Stimulated activated memory B cell treated with anti-CD40 and anti-IgM and Interleukin-4, amounts not matched to agents 10 μg/mL and 1 μg/mL and 100 μg/mL, for 72 hours (primary cell): ENCODE results near the gene OST4.
"Not testable (repeated sequence)": the region's sequence is repeated elsewhere in the genome, so short reads cannot be mapped to it uniquely, and the experiment has no call there.

Experiments used
- ATAC-seq: fragments of 150-1000 bp; cut with Tn5 transposase; 2 replicates; pipeline ENCODE4 v1.10.0; 2021
- H3K27ac Mint-ChIP-seq: one replicate; pipeline ENCODE4 v1.8.0; 2022; ENCODE audit warnings: mild to moderate bottlenecking, mixed read lengths
- H3K27me3 Mint-ChIP-seq: one replicate; pipeline ENCODE4 v1.8.0; 2022; ENCODE audit warnings: mixed read lengths
- H3K36me3 Mint-ChIP-seq: one replicate; pipeline ENCODE4 v1.8.0; 2022; ENCODE audit warnings: mixed read lengths
- H3K4me1 Mint-ChIP-seq: one replicate; pipeline ENCODE4 v1.8.0; 2022; ENCODE audit warnings: mixed read lengths
- H3K4me3 Mint-ChIP-seq: one replicate; pipeline ENCODE4 v1.8.0; 2022; ENCODE audit warnings: mild to moderate bottlenecking, moderate library complexity, mixed read lengths
- H3K9me3 Mint-ChIP-seq: one replicate; pipeline ENCODE4 v1.8.0; 2022; ENCODE audit warnings: mixed read lengths

The OST4 gene

DNA sequence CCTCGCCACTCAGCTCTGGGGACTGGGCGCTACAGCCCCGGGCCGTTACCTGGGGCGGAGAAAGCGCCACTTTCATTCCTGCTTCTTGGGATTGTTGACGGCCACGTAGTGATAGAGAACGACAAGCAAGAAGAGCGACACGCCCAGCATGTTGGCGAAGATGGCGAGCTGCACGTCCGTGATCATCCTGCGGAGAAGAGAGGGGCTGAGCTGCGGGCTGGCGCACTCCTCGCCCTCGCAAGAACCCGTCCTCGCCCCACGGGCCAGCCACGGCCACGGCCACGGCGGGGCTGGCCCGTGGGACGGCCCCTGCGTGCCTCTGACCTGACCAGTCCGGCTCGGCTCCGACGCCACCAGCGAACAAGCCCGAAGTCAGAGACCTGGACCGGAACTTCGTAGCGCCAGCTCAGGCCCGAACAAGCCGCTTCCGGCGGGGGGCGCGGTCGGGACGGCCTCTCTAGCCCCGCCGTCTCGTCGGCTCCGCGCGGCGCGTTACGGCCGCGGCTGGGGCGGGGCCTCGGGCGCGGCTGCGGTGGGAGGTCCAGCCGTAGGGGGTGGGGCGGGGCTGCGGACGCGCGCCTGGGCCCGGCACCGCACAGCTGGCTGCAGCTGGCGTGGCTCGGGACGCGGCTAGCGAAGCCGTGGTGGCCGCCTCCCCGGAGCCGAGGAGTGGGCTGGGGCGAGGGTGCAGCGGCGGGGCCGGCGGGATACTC lies at the start of gene OST4:
Gene OST4 (minus strand): TSS at position 378 of the 713 bp plus-strand sequence.
- peaks cover 65% of the 10 kb centered on the region for H3K4me1 Mint-ChIP-seq
- peak; percentile 98 for ATAC-seq
- H3K9me3 Mint-ChIP-seq = peaks cover 2% of the 10 kb centered on the region
- H3K27me3 Mint-ChIP-seq = no peaks in the 10 kb centered on the region
- H3K27ac Mint-ChIP-seq = peak within 1 kb of the TSS; percentile 81
- peak within 1 kb of the TSS; percentile 89 for H3K4me3 Mint-ChIP-seq
- H3K36me3 Mint-ChIP-seq = peaks cover 24% of the 10 kb centered on the region

DNA sequence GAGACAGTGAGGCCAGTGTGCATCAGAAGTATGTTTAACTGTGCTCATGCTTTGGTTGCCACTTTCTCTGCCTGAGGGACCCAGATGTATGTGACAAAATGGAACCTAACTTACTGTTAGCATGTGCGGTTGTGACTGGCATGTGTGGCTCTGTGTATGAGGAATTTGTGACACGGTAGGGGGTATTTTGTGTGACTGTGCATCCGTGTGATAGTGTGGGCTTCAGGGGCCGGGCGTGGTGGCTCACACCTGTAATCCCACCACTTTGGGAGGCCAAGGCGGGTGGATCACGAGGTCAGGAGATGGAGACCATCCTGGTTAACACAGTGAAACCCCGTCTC lies 47.8 kb upstream of the OST4 start:
- not testable (repeated sequence) for H3K27ac Mint-ChIP-seq

DNA sequence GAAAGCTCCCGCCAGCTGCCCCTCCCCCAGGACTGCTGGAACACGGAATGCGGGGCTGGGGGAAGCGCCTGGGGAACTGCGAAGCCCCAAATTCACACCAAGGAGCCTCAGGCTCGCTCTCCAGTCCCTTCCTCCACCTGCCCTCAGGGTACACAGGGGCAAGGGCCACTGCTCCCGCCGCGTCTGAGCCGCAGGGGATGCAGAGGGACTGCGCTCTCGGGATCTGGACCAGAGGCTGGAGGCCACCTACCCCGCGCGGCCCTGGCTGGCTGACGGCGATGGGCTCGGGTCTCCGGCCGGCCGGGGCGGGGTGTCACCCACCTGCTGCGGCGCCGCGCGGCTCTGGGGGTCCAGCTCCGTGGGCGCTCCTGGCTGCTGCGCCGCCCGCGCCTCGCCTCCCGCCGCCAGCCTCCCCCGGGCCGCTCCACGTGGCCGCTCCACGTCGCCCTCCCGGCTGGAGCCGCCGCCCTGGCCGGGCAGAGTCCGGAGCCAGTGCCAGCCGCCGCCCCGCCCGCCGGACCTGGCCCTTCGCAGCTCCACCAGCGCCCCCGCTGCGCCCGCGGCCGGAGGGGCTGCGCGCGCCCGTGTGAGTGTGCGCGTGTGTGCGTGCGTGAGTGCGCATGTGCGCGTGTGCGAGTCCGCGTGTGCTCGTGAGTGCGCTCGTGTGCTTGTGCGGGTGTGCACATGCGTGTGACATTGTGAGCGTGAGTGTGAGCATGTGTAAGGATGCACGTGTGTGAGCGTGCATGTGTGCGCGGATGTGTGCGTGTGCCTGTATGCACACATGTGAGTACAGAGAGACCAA lies 47.3 kb upstream of the OST4 start, which contains the start of gene CGREF1:
Gene CGREF1 (minus strand): TSS at position 604 of the 805 bp plus-strand sequence. CDS start 14,762 bp downstream, outside the sequence.
- no peak within 1 kb of the TSS for H3K27ac Mint-ChIP-seq

More for the DNA sequence above, 47.8 kb upstream of the OST4 start:
- ATAC-seq, H3K36me3 Mint-ChIP-seq, H3K9me3 Mint-ChIP-seq: not testable (repeated sequence)
- Mint-ChIP-seq H3K4me1 (peaks cover 25% of the 10 kb centered on the region), H3K4me3 (peak overlapping the region; percentile 70), H3K27me3 (peaks cover 40% of the 10 kb centered on the region)

DNA sequence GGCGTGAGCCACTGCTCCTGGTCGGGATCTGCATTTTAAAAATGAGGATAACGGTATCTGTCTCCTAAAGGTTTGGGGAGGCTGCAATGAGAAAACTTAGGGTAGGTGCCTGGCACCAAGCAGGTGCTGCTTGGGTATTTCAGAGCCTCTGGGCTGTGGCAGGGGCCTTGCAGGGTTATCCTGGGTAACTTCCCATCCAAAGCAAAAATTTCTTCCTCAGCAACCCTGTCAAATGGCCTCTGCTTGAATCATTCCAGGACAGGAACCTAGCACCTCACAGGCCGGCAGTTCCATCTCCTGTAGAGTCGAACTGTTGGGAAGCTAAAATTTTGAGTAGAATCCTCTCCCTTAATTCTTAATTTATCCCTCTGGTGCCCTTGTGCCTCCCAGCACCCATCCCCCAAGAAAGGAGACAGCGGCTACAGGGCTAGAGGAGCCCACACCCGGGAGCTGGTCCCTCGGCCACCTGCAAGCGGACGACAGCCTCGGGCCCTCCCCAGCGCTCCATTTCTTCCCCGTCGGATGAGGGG lies 46.6 kb upstream of the OST4 start:
- ATAC-seq = no peak
- H3K27ac Mint-ChIP-seq = no peak overlapping the region
- no peaks in the 10 kb centered on the region for H3K9me3 Mint-ChIP-seq
- no peaks in the 10 kb centered on the region for H3K36me3 Mint-ChIP-seq
- H3K4me3 Mint-ChIP-seq = peak overlapping the region; percentile 42
- H3K27me3 Mint-ChIP-seq = peaks cover 40% of the 10 kb centered on the region
- H3K4me1 Mint-ChIP-seq = peaks cover 15% of the 10 kb centered on the region

More for the DNA sequence above, 47.3 kb upstream of the OST4 start, which contains the start of gene CGREF1:
- ATAC-seq = no peak
- Mint-ChIP-seq H3K9me3 (no peaks in the 10 kb centered on the region), H3K4me1 (peaks cover 20% of the 10 kb centered on the region), H3K4me3 (peak within 1 kb of the TSS; percentile 70), H3K36me3 (no peaks in the 10 kb centered on the region), H3K27me3 (peaks cover 40% of the 10 kb centered on the region)

DNA sequence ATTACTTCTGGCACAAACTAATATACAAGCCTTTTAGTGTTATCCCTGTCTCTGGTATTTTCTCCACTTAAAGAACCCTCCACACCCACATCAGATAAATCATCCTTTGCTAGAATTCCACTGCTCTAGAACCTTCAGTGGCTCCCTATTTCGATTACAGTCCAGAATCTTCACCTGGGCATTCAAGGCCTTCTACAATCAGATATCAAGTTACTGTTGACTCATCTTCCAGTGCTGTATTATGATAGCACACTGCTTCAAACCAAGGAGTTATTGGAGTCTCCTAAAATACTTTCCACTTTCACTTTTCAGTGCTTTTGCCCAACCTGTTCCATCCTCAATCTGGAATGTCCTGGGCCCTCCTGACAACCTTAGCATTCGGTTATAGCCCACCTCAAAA lies 44.1 kb upstream of the OST4 start:
- ATAC-seq = no peak
- Mint-ChIP-seq H3K27ac (no peak overlapping the region), H3K27me3 (peaks cover 40% of the 10 kb centered on the region), H3K36me3 (no peaks in the 10 kb centered on the region), H3K9me3 (no peaks in the 10 kb centered on the region), H3K4me1 (peaks cover 10% of the 10 kb centered on the region), H3K4me3 (no peak overlapping the region)

DNA sequence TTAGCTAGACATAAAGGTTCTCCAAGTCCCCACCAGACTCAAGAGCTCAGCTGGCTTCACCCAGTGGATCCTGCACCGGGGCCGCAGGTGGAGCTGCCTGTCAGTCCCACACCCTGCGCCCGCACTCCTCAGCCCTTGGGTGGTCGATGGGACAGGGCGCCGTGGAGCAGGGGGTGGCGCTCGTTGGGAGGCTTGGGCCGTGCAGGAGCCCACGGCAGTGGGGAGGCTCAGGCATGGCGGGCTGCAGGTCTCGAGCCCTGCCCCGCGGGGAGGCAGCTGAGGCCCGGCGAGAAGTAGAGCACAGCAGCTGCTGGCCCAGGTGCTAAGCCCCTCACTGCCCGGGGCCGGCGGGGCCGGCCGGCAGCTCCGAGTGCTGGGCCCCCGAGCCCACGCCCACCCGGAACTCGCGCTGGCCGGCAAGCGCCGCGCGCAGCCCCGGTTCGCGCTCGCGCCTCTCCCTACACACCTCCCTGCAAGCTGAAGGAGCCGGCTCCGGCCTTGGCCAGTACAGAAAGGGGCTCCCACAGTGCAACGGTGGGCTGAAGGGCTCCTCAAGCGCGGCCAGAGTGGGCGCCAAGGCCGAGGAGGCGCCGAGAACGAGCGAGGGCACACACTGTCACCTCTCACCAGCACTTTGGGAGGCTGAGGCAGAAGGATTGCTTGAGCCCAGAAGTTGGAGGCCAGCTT lies 40.1 kb upstream of the OST4 start:
- not testable (repeated sequence) for H3K9me3 Mint-ChIP-seq, H3K4me1 Mint-ChIP-seq, ATAC-seq, H3K27ac Mint-ChIP-seq, H3K36me3 Mint-ChIP-seq, H3K27me3 Mint-ChIP-seq, H3K4me3 Mint-ChIP-seq

DNA sequence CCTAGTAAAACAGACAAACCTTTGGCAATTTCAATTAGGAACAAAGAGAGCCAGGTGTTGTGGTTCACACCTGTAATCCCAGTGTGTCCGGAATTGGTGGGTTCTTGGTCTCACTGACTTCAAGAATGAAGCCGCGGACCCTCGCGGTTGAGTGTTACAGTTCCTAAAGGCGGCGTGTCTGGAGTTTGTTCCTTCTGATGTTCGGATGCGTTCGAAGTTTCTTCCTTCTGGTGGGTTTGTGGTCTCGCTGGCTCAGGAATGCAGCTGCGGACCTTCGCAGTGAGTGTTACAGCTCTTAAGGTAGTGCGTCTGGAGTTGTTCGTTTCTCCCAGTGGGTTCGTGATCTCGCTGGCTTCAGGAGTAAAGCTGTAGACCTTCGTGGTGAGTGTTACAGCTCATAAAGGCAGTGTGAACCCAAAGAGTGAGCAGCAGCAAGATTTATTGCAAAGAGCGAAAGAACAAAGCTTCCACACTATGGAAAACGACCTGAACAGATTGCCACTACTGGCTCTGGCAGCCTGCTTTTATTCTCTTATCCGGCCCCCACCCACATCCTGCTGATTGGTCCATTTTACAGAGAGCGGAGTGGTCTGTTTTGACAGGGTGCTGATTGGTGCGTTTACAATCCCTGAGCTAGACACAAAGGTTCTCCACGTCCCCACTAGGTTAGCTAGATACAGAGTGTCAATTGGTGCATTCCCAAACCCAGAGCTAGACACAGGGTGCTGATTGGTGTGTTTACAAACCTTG lies 39.3 kb upstream of the OST4 start:
- not testable (repeated sequence) for H3K4me3 Mint-ChIP-seq, ATAC-seq, H3K27ac Mint-ChIP-seq, H3K27me3 Mint-ChIP-seq, H3K36me3 Mint-ChIP-seq, H3K4me1 Mint-ChIP-seq, H3K9me3 Mint-ChIP-seq

DNA sequence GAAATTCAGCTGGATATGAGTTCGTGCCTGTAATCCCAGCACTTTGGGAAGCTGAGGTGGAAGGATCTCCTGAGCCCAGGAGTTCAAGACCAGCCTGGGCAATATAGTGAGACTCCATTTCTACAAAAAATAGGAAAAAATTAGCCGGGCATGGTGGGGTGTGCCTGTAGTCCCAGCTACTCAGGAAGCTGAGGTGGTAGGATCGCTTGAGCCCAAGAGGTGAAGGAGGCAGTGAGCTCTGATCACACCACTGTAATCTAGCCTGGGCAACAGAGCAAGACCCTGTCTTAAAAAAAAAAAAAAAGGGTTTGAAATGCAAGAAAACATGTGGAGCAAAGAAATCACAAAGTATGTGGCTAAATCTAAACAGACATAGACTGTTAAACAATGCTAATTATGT lies 37.6 kb upstream of the OST4 start:
- Mint-ChIP-seq H3K9me3 (no peaks in the 10 kb centered on the region), H3K4me1 (no peaks in the 10 kb centered on the region), H3K27me3 (peaks cover 16% of the 10 kb centered on the region), H3K4me3 (no peak overlapping the region), H3K27ac (no peak overlapping the region), H3K36me3 (no peaks in the 10 kb centered on the region)
- no peak for ATAC-seq

DNA sequence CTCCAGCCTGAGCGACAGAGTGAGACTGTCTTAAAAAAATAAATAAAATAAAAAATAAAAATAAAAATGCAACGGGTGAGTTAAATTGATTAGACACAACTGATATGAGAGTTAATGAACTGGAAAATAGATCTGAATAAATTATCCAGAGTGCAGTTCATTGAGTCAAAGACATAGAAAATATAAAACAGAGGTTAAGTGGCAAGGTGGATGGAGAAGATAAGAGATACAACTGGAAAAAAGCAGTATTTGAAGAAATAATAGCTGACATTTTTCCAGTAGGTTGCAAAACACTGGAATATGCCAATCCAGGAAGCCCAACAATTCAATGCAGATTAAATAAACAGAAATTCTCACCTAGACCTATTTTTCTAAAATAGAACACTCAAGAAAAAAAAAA lies 36.8 kb upstream of the OST4 start:
- Mint-ChIP-seq H3K4me1 (no peaks in the 10 kb centered on the region), H3K9me3 (no peaks in the 10 kb centered on the region), H3K27me3 (peaks cover 20% of the 10 kb centered on the region), H3K36me3 (no peaks in the 10 kb centered on the region), H3K4me3 (no peak overlapping the region), H3K27ac (no peak overlapping the region)
- ATAC-seq = no peak

DNA sequence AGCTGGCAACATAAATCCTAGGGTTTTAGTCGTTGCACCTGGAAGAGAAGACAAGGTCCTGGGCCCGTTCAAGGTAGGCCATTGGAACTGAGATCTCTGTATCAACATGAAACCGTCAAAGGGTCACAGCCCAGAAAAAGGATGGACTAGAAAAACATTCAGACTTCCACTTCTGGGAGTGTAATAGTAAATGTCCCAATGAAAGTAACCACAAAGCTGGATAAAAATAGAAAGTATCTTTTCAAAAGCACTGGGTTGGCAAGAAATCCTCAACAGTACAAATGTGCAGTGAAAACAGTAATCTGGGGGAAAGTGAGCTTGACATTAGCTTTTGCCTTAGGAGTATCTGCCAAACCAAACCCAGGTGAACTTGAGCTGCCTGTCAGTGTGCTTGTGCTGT lies 34.5 kb upstream of the OST4 start:
- H3K4me3 Mint-ChIP-seq = no peak overlapping the region
- no peak overlapping the region for H3K27ac Mint-ChIP-seq
- ATAC-seq = no peak
- no peaks in the 10 kb centered on the region for H3K36me3 Mint-ChIP-seq
- no peaks in the 10 kb centered on the region for H3K9me3 Mint-ChIP-seq
- H3K27me3 Mint-ChIP-seq = peaks cover 20% of the 10 kb centered on the region
- H3K4me1 Mint-ChIP-seq = no peaks in the 10 kb centered on the region

DNA sequence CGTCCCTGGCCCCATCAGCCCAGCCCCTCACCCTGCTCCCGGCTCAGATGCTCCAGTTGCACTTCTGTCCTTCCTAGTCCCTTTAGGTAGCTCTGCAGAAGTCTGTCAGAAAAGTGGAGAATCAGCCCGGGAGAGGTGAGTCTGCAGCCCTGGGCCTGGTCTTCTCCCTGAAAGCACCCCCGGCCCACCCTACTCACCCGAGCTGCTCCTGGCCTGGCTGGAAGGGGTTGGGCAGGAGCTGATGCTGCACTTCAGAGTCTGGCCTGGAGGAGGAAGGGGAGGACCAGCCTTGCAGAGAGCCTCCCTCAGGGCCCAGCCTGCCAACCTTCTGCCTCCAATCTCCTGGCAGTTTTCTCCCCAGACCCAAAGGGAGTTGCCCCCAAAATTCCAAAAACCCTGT lies 30.9 kb upstream of the OST4 start:
- no peak for ATAC-seq
- Mint-ChIP-seq H3K9me3 (no peaks in the 10 kb centered on the region), H3K36me3 (no peaks in the 10 kb centered on the region), H3K4me1 (peaks cover 4% of the 10 kb centered on the region), H3K27me3 (peaks cover 20% of the 10 kb centered on the region), H3K4me3 (no peak overlapping the region), H3K27ac (no peak overlapping the region)

DNA sequence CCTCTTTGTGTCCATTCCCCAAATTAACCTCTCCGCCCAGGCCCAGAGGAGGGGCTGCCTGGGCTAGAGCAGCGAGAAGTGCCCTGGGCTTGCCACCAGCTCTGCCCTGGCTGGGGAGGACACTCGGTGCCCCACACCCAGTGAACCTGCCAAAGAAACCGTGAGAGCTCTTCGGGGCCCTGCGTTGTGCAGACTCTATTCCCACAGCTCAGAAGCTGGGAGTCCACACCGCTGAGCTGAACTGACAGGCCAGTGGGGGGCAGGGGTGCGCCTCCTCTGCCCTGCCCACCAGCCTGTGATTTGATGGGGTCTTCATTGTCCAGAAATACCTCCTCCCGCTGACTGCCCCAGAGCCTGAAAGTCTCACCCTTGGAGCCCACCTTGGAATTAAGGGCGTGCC lies 28.6 kb upstream of the OST4 start:
- peaks cover 14% of the 10 kb centered on the region for H3K27me3 Mint-ChIP-seq
- peaks cover 21% of the 10 kb centered on the region for H3K4me1 Mint-ChIP-seq
- H3K9me3 Mint-ChIP-seq = no peaks in the 10 kb centered on the region
- no peak for ATAC-seq
- H3K36me3 Mint-ChIP-seq = no peaks in the 10 kb centered on the region
- H3K4me3 Mint-ChIP-seq = no peak overlapping the region
- H3K27ac Mint-ChIP-seq = no peak overlapping the region

DNA sequence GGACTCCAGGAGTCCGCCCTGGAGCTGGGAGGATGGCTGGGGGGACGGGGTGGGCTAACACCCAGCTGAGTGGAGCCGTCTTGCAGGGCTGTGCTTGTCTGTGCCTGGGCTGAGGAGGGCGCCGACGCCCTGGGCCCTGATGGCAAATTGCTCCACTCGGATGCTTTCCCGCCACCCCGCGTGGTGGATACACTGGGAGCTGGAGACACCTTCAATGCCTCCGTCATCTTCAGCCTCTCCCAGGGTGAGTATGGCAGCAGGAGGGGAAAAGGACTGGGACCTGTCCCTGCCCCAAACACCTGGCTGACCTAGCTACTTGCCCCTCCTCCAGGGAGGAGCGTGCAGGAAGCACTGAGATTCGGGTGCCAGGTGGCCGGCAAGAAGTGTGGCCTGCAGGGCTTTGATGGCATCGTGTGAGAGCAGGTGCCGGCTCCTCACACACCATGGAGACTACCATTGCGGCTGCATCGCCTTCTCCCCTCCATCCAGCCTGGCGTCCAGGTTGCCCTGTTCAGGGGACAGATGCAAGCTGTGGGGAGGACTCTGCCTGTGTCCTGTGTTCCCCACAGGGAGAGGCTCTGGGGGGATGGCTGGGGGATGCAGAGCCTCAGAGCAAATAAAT lies 28.0 kb upstream of the OST4 start:
- Mint-ChIP-seq H3K27ac (no peak overlapping the region), H3K27me3 (peaks cover 8% of the 10 kb centered on the region), H3K9me3 (no peaks in the 10 kb centered on the region), H3K36me3 (no peaks in the 10 kb centered on the region), H3K4me1 (peaks cover 21% of the 10 kb centered on the region), H3K4me3 (no peak overlapping the region)
- no peak for ATAC-seq

DNA sequence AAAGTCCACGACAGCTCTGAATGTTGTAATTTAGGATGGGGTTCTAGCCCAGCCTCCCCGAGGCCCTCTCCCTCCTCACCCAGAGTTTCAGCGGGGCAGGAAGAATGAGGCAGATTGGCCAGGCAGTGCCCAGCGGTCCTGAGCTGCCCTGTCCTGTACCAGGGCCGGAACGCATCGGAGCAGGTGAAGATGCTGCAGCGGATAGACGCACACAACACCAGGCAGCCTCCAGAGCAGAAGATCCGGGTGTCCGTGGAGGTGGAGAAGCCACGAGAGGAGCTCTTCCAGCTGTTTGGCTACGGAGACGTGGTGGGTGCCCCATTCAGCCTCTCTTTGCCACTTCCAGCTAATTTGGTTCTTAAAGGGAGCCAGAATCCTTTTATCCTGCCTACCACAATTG lies 25.9 kb upstream of the OST4 start:
- no peak for ATAC-seq
- H3K36me3 Mint-ChIP-seq = no peaks in the 10 kb centered on the region
- H3K9me3 Mint-ChIP-seq = no peaks in the 10 kb centered on the region
- peaks cover 21% of the 10 kb centered on the region for H3K4me1 Mint-ChIP-seq
- H3K27me3 Mint-ChIP-seq = no peaks in the 10 kb centered on the region
- H3K27ac Mint-ChIP-seq = no peak overlapping the region
- H3K4me3 Mint-ChIP-seq = no peak overlapping the region
